K562 (cell line): ENCODE data around the gene LSM4. TPM values are rescaled to one million over a fixed set of nuclear protein-coding genes. Genes with fewer than 3 reads are reported as not detected.

Experiments
- BRD4 ChIP-seq: fragments of 200-600 bp; sonication (generic); IDR thresholded peaks from 2 replicates; pipeline ENCODE4 v1.6.1; 2017; ENCODE audit warnings: inconsistent platforms
- CREB1 ChIP-seq, 2 experiments: sonication (generic) in 1 of 2; formaldehyde crosslinking in 1 of 2; IDR thresholded peaks; 2 replicates each; pipeline versions ENCODE4 v1.6.1 to v1.8.0; 2012 to 2022; ENCODE audit warnings: inconsistent platforms in 1 of 2, mild to moderate bottlenecking in 1 of 2, missing genetic modification reagents in 1 of 2, moderate library complexity in 1 of 2
- ELK3 ChIP-seq: fragments of 450-650 bp; formaldehyde crosslinking; IDR thresholded peaks from 2 replicates; pipeline ENCODE4 v1.4.0; 2020; ENCODE audit warnings: mild to moderate bottlenecking
- GMEB1 ChIP-seq: fragments of 250-450 bp; sonication (Bioruptor Pico); IDR thresholded peaks from 2 replicates; pipeline ENCODE4 v1.4.0; 2020; ENCODE audit warnings: mild to moderate bottlenecking
- HDAC1 ChIP-seq, 2 experiments: fragments of 450-650 bp; IDR thresholded peaks; 2 replicates each; pipeline ENCODE4 v1.6.1; 2016 to 2017; ENCODE audit warnings: inconsistent platforms in 1 of 2, mild to moderate bottlenecking in 1 of 2, moderate library complexity in 1 of 2
- JUN ChIP-seq, 2 experiments: sonication (generic) in 1 of 2; formaldehyde crosslinking in 1 of 2; IDR thresholded peaks; 2 replicates each; pipeline versions ENCODE4 v1.6.1 to v1.8.0; 2012 to 2022; ENCODE audit warnings: borderline replicate concordance in 2 of 2, mild to moderate bottlenecking in 2 of 2, improper control_type of control experiment in 1 of 2, low read depth in 1 of 2, low read length in 1 of 2, missing genetic modification reagents in 1 of 2
- KLF6 ChIP-seq: fragments of 250-450 bp; sonication (Bioruptor Pico); IDR thresholded peaks from 2 replicates; pipeline ENCODE4 v1.4.0; 2020; ENCODE audit warnings: mild to moderate bottlenecking, moderate library complexity, borderline replicate concordance
- L3MBTL2 ChIP-seq: fragments of 450-650 bp; IDR thresholded peaks from 2 replicates; pipeline ENCODE4 v1.6.1; 2016; ENCODE audit warnings: mild to moderate bottlenecking, moderate library complexity
- MXI1 ChIP-seq: IDR thresholded peaks from 2 replicates; pipeline ENCODE4 v1.6.1; 2011; ENCODE audit warnings: low read depth, mild to moderate bottlenecking, improper control_type of control experiment, low read length
- RNF2 ChIP-seq: sonication (generic); IDR thresholded peaks from 2 replicates; pipeline ENCODE4 v1.6.1; 2016
- SMARCE1 ChIP-seq: fragments of 450-650 bp; IDR thresholded peaks from 2 replicates; pipeline ENCODE4 v1.7.1; 2016; ENCODE audit warnings: mild to moderate bottlenecking
- SOX6 ChIP-seq: fragments of 450-650 bp; IDR thresholded peaks from 2 replicates; pipeline ENCODE4 v1.6.1; 2014; ENCODE audit warnings: mild to moderate bottlenecking
- SUPT5H ChIP-seq: fragments of 450-650 bp; IDR thresholded peaks from 2 replicates; pipeline ENCODE4 v1.6.1; 2016
- TAF1 ChIP-seq: IDR thresholded peaks from 2 replicates; pipeline ENCODE4 v1.6.1; 2011; ENCODE audit warnings: mild to moderate bottlenecking, low read length, moderate library complexity; ENCODE audit not compliant: insufficient read depth, control insufficient read depth, severe bottlenecking; ENCODE audit errors: extremely low read depth
- THAP7 ChIP-seq: fragments of 250-450 bp; sonication (Bioruptor Pico); IDR thresholded peaks from 2 replicates; pipeline ENCODE4 v1.5.0; 2021
- USF2 ChIP-seq: sonication (generic); formaldehyde crosslinking; IDR thresholded peaks from 2 replicates; pipeline ENCODE4 v1.5.0; 2020; ENCODE audit warnings: missing genetic modification reagents
- VEZF1 ChIP-seq: fragments of 200-800 bp; sonication (Bioruptor generic); IDR thresholded peaks from 2 replicates; pipeline ENCODE4 v1.6.1; 2017; ENCODE audit warnings: missing genetic modification characterization, missing compliant biosample characterization
- ZBTB8A ChIP-seq: fragments of 450-650 bp; IDR thresholded peaks from 2 replicates; pipeline ENCODE4 v1.6.1; 2018; ENCODE audit warnings: mild to moderate bottlenecking, moderate library complexity; ENCODE audit not compliant: partially characterized antibody
- ZNF239 ChIP-seq: fragments of 250-450 bp; sonication (Bioruptor Pico); IDR thresholded peaks from 2 replicates; pipeline ENCODE4 v1.4.0; 2020; ENCODE audit warnings: mild to moderate bottlenecking
- ZNF3 ChIP-seq: fragments of 250-450 bp; sonication (Bioruptor Pico); IDR thresholded peaks from 2 replicates; pipeline ENCODE4 v1.5.0; 2021; ENCODE audit warnings: mild to moderate bottlenecking, moderate library complexity
- ZNF311 ChIP-seq: fragments of 250-450 bp; sonication (Bioruptor Pico); IDR thresholded peaks from 2 replicates; pipeline ENCODE4 v1.4.0; 2020; ENCODE audit warnings: mild to moderate bottlenecking, moderate library complexity
- ZNF384 ChIP-seq: IDR thresholded peaks from 2 replicates; pipeline ENCODE4 v1.6.1; 2012; ENCODE audit warnings: low read depth, low read length, improper control_type of control experiment
- ZNF764 ChIP-seq: fragments of 250-450 bp; sonication (Bioruptor Pico); IDR thresholded peaks from 2 replicates; pipeline ENCODE4 v1.4.0; 2020; ENCODE audit warnings: low read depth, mild to moderate bottlenecking, moderate library complexity
- polyA plus RNA-seq, 8 experiments: library from polyadenylated mRNA; depleted of rRNA in 4 of 8; stranded (reverse) in 5 of 8; unstranded in 3 of 8; fragments of >200 nt; fragmentation: Nextera tagmentation in 2 of 8; fragmentation: Illumina TruSeq in 1 of 8; extraction: Ambion mirVana in 2 of 8; extraction: Trizol in 1 of 8; gene quantifications; 2 replicates each; pipeline versions ENCODE4 v1.2.1 to v1.2.3, GENCODE V29; 2011 to 2014; ENCODE audit warnings: inconsistent platforms in 1 of 8, missing spikeins in 1 of 8
- total RNA-seq, 7 experiments: library from RNA; depleted of rRNA in 6 of 7; stranded (reverse); fragments of >200 nt in 6 of 7; fragmentation: Illumina TruSeq in 2 of 7; extraction: Trizol in 2 of 7; gene quantifications; 2 replicates each; pipeline versions ENCODE4 v1.2.1 to v1.2.3, GENCODE V29; 2011 to 2021; ENCODE audit warnings: low replicate concordance in 1 of 7

The LSM4 gene
- total and polyA plus RNA-seq, 9 of the 15 experiments (the other 6 are each of a cell fraction or from before 2014, with no cell fraction given), result 11.9 to 763 (median 202) TPM

GRCh38 chr19:18364826-18365528, 42.1 kb upstream of the LSM4 start (continued):
- peak; percentile 85 for TF ChIP-seq CREB1 (IDR thresholded peaks at IDR 0.05)
- TF ChIP-seq CREB1 (CRISPR knock-in tag; IDR thresholded peaks at IDR 0.05), result no peak
- 0 out of 2 replicates have a peak, but pooled peaks have one; percentile 46 for TF ChIP-seq ZNF3 (CRISPR knock-in tag)
- TF ChIP-seq BRD4, result no peak; the same call in 1 of the 2 replicates
- TF ChIP-seq TAF1, result peak; percentile 19
- peak; percentile 87 for TF ChIP-seq SMARCE1
- TF ChIP-seq ZBTB8A, result no peak
- peak; percentile 62; the same call in 1 of the 2 replicates for TF ChIP-seq SOX6
- peak in 1 of 2 experiments; percentile 76; a peak in 2 of 4 replicates for TF ChIP-seq HDAC1 (IDR thresholded peaks at IDR 0.05)
- TF ChIP-seq ELK3 (CRISPR knock-in tag), result no peak
- TF ChIP-seq MXI1, result no peak
- peak; percentile 46 for TF ChIP-seq L3MBTL2
- TF ChIP-seq THAP7 (CRISPR knock-in tag), result no peak
- TF ChIP-seq USF2 (CRISPR knock-in tag), result no peak
- no peak for TF ChIP-seq ZNF764
- peak; percentile 81 for TF ChIP-seq VEZF1 (CRISPR knock-in tag)
- TF ChIP-seq ZNF384, result no peak
- TF ChIP-seq JUN (IDR thresholded peaks at IDR 0.05; ENCODE audit: borderline replicate concordance, low read depth, low read length), result peak; percentile 98
- TF ChIP-seq JUN (CRISPR knock-in tag; IDR thresholded peaks at IDR 0.05; ENCODE audit: borderline replicate concordance), result peak; percentile 92; the same call in 1 of the 2 replicates
- peak; percentile 40; the same call in 1 of the 2 replicates for TF ChIP-seq GMEB1 (CRISPR knock-in tag)
- peak; percentile 98 for TF ChIP-seq RNF2
- TF ChIP-seq KLF6, result peak; percentile 72; the same call in 1 of the 2 replicates
- 0 out of 2 replicates have a peak, but pooled peaks have one; percentile 60 for TF ChIP-seq ZNF239
- peak; percentile 52; the same call in 1 of the 2 replicates for TF ChIP-seq SUPT5H
- peak; percentile 88 for TF ChIP-seq ZNF311 (CRISPR knock-in tag)
